Stomach (tissue), 9 donors: Measurements from ENCODE around the gene LRP1B. TPM values are rescaled to one million over a fixed set of nuclear protein-coding genes. Genes with fewer than 3 reads are reported as not detected.
A peak's percentile ranks its signal among the peaks of the same experiment; 100 is the strongest.

ENCODE experiments used
- DNase-seq, 2 donors: peaks; one replicate each; pipeline versions ENCODE4 v3.0.0 to v3.0.0-alpha.2; 2013 to 2019
- H3K27ac ChIP-seq, 5 donors: fragments of 200-600 bp in 4 of 5; sonication (generic) in 4 of 5; one replicate each; pipeline ENCODE4 v1.5.1; 2013 to 2019; ENCODE audit warnings: mild to moderate bottlenecking in 1 of 5, moderate library complexity in 1 of 5
- H3K27me3 ChIP-seq, 3 donors: fragments of 200-600 bp; sonication (generic); one replicate each; pipeline ENCODE4 v1.5.1; 2017 to 2019; ENCODE audit warnings: mixed run types in 1 of 3
- H3K36me3 ChIP-seq, 4 donors: fragments of 200-600 bp; sonication (generic); 1 replicate in 3 of 4; 2 replicates in 1 of 4; pipeline ENCODE4 v1.5.1; 2016 to 2019
- H3K4me1 ChIP-seq, 4 donors: fragments of 200-600 bp; sonication (generic); one replicate each; pipeline ENCODE4 v1.5.1; 2016 to 2019
- H3K4me3 ChIP-seq, 4 donors: fragments of 200-600 bp; sonication (generic) in 3 of 4; one replicate each; pipeline ENCODE4 v1.5.1; 2016 to 2019; ENCODE audit warnings: mild to moderate bottlenecking in 1 of 4
- H3K9me3 ChIP-seq, 4 donors: fragments of 200-600 bp; sonication (generic); one replicate each; pipeline ENCODE4 v1.5.1; 2016 to 2019
- CTCF ChIP-seq, 7 experiments: fragments of 450-650 bp in 4 of 7; fragments of 200-600 bp in 3 of 7; sonication (generic) in 3 of 7; IDR thresholded peaks; one replicate each; pipeline ENCODE4 v1.5.1; 2016 to 2019; ENCODE audit warnings: antibody characterized with exemption in 7 of 7, control low read depth in 2 of 7, mild to moderate bottlenecking in 1 of 7
- EP300 ChIP-seq: sonication (generic); formaldehyde crosslinking; IDR thresholded peaks from one replicate; pipeline ENCODE4 v1.6.1; 2017; ENCODE audit warnings: antibody characterized with exemption
- POLR2A ChIP-seq, 4 donors: fragments of 450-650 bp; IDR thresholded peaks; one replicate each; pipeline ENCODE4 v1.6.1; 2016; ENCODE audit warnings: antibody characterized with exemption in 4 of 4, control low read depth in 2 of 4, mild to moderate bottlenecking in 1 of 4, moderate library complexity in 1 of 4
- POLR2AphosphoS5 ChIP-seq, 3 donors: sonication (generic); formaldehyde crosslinking; IDR thresholded peaks; one replicate each; pipeline ENCODE4 v1.6.1; 2016; ENCODE audit warnings: antibody characterized with exemption in 3 of 3
- WGBS, 5 donors: extraction: QIAGEN DNeasy Blood & Tissue Kit in 3 of 5; methylation state at CpG; one replicate each; pipeline versions ENCODE4 v1.1.5 to v1.1.7; 2013 to 2018; 5-methylcytosine and 5-hydroxymethylcytosine counted together
- intact Hi-C: fragments of 100-400 bp; cut with DNase I; formaldehyde crosslinking; loops from one replicate; pipeline ENCODE4 v1.15.1; 2023; ENCODE audit warnings: low total_unique reads
- polyA plus RNA-seq, 3 donors: library from polyadenylated mRNA; stranded (reverse); fragments of 200-250 nt; gene quantifications; one replicate each; pipeline ENCODE4 v1.2.3, GENCODE V29; 2013
- total RNA-seq, 5 donors: library from RNA; depleted of rRNA; stranded (reverse); fragments of >200 nt; gene quantifications; one replicate each; pipeline versions ENCODE4 v1.1.0 to v1.2.3, GENCODE V29; 2014 to 2016
- donor health status: healthy with polysubstance abuse.
- donor health status: Bipolar disorder and iron deficiency.
- donor health status: healthy.

The LRP1B gene
- total and polyA plus RNA-seq, 8 donors: under 0.01 to 9.0 (median 0.38) TPM

- H3K27ac ChIP-seq: no peak overlapping the region
- TF ChIP-seq POLR2AphosphoS5 (IDR thresholded peaks at IDR 0.05): no peak
- TF ChIP-seq EP300: no peak
- TF ChIP-seq CTCF (IDR thresholded peaks at IDR 0.05): no peak
- no peak for TF ChIP-seq POLR2A (IDR thresholded peaks at IDR 0.05)
- no peaks in the 10 kb centered on the region for H3K4me1 ChIP-seq
- no peak for DNase-seq
- intact Hi-C loops: no loop called here
- H3K36me3 ChIP-seq: no peaks in the 10 kb centered on the region
- H3K9me3 ChIP-seq: no peaks in the 10 kb centered on the region
- no peak overlapping the region for H3K4me3 ChIP-seq
- no peaks in the 10 kb centered on the region for H3K27me3 ChIP-seq
- WGBS, 5 donors: 63 to 83% (median 72%) methylated on average over 3 of the region's 3 CpGs
These were observed 406.4 kb downstream of the LRP1B start for GRCh38 chr2:141724426-141724825.

GRCh38 chr2:141723814-141724213 is 407.0 kb downstream of the LRP1B start:
- no peak overlapping the region for H3K27ac ChIP-seq
- no peak for TF ChIP-seq POLR2A (IDR thresholded peaks at IDR 0.05)
- no peak for TF ChIP-seq CTCF (IDR thresholded peaks at IDR 0.05)
- no peak for TF ChIP-seq EP300

GRCh38 chr2:141720476-141720875 is 410.3 kb downstream of the LRP1B start:
- DNase-seq: no peak
- 22 to 48% (median 44%) methylated on average over 3 of the region's 3 CpGs for WGBS, 5 donors
- intact Hi-C loops: no loop called here

More at GRCh38 chr2:141723814-141724213, 407.0 kb downstream of the LRP1B start:
- Histone ChIP-seq H3K4me1 (no peaks in the 10 kb centered on the region), H3K36me3 (no peaks in the 10 kb centered on the region), H3K27me3 (no peaks in the 10 kb centered on the region), H3K9me3 (no peaks in the 10 kb centered on the region), H3K4me3 (no peak overlapping the region)
- WGBS, 5 donors: 70 to 74% (median 72%) methylated on average over 2 of the region's 2 CpGs
- intact Hi-C loops: no loop called here
- no peak for DNase-seq

DNA sequence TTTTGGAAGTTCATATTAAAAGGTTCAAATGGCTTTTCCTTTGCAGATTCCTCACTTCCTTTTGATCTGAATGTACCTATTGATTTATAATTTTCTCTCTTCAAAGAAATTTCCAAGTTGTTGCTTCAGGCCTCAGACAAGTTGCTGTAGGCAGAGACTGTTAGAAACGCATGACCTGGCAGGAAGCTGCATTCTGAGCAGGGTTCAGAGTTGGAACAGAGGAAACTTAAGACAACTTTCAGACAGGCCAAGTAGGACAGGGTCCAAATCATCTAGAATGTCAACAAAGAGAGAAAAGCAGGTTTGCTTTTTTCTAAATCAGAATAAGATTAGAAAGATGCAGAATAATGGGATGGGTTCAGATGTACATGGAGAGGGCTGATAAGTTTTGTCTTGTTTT is 416.3 kb downstream of the LRP1B start:
- DNase-seq: peak in 1 of 2 donors; percentile 4
- Histone ChIP-seq H3K9me3 (no peaks in the 10 kb centered on the region), H3K4me1 (peaks cover 0 to 7% (median 2%) of the 10 kb centered on the region in 4 donors), H3K27ac (no peak overlapping the region), H3K27me3 (no peaks in the 10 kb centered on the region), H3K36me3 (no peaks in the 10 kb centered on the region), H3K4me3 (no peak overlapping the region)
- intact Hi-C loops: no loop called here
- WGBS, 5 donors: 37 to 67% (median 48%) methylated on average over 1 of the region's 1 CpG
- TF ChIP-seq CTCF (IDR thresholded peaks at IDR 0.05): no peak
- TF ChIP-seq EP300: no peak
- TF ChIP-seq POLR2A (IDR thresholded peaks at IDR 0.05): no peak
- TF ChIP-seq POLR2AphosphoS5 (IDR thresholded peaks at IDR 0.05): no peak

More at GRCh38 chr2:141720476-141720875, 410.3 kb downstream of the LRP1B start:
- TF ChIP-seq POLR2A (IDR thresholded peaks at IDR 0.05): no peak
- no peak for TF ChIP-seq POLR2AphosphoS5 (IDR thresholded peaks at IDR 0.05)
- TF ChIP-seq CTCF (IDR thresholded peaks at IDR 0.05): no peak
- no peak for TF ChIP-seq EP300
- Histone ChIP-seq H3K27me3 (no peaks in the 10 kb centered on the region), H3K4me3 (no peak overlapping the region), H3K9me3 (no peaks in the 10 kb centered on the region), H3K27ac (no peak overlapping the region), H3K36me3 (no peaks in the 10 kb centered on the region), H3K4me1 (no peaks in the 10 kb centered on the region)
